Measurements from ENCODE around the gene MESP2.

MESP2 gene

DNA sequence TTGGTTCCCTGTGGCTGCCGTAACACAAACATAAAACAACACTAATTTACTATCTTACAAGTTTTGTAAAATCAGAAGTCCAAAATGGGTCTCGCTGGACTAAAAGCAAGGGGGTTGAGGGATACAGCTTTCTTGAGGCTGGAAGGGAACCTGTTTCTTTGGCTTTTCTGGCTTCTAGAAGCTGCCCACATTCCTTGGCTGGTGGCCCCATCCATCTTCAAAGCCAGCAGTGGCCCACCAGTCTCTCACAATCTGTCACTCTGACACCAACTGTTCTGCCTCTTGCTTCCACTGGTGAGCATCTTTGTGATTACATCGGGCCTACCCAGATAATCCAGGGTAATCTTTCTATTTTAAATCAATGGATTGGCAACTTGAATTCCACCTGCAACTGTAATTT lies 39.6 kb downstream of the MESP2 start:
- no peak for DNase-seq (ENCODE audit: low read depth in 2 of 2)

DNA sequence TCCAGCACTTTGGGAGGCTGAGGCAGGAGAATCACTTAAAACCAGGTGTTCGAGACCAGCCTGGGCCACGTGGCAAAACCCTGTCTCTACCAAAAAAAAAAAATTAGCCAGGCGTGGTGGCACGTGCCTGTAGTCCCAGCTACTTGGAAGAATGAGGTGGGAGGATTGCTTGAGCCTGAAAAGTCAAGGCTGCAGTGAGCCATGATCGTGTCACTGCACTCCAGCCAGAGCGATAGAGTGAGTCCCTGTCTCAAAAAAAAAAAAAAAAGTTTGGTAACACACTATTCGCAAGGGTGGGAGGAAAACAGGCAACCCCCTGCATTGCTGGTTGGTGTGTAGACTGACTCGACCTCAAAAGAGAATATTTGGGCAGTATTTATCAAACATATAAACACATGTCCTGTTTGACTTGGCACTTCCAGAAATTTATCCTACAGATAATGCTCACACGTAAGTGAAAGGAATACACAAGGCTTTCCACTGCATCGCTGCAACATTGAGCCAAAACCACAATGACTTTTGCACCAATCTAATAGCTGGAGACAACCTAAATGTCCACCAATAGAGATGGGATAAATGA lies 41.7 kb downstream of the MESP2 start:
- no peak for DNase-seq (ENCODE audit: low read depth in 2 of 2)

DNA sequence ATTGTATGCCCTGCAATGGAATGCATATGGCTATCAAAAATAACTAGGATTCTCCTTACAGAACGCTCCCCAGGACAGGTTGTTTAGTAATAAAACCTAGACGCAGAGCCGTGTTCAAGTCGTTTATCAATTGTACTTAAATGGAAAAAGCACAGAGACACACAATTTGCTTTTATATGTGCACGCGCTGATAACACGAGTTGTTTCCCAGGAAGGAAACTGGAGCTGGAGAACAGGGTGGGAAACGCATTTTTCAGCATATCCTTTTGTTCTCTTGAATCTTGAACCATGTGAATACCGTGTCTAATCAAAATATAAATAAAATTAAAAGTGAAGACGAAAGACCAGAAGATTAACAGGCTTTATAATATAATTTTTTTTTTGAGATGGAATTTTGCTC lies 42.2 kb downstream of the MESP2 start:
- no peak for DNase-seq (ENCODE audit: low read depth in 2 of 2)

DNA sequence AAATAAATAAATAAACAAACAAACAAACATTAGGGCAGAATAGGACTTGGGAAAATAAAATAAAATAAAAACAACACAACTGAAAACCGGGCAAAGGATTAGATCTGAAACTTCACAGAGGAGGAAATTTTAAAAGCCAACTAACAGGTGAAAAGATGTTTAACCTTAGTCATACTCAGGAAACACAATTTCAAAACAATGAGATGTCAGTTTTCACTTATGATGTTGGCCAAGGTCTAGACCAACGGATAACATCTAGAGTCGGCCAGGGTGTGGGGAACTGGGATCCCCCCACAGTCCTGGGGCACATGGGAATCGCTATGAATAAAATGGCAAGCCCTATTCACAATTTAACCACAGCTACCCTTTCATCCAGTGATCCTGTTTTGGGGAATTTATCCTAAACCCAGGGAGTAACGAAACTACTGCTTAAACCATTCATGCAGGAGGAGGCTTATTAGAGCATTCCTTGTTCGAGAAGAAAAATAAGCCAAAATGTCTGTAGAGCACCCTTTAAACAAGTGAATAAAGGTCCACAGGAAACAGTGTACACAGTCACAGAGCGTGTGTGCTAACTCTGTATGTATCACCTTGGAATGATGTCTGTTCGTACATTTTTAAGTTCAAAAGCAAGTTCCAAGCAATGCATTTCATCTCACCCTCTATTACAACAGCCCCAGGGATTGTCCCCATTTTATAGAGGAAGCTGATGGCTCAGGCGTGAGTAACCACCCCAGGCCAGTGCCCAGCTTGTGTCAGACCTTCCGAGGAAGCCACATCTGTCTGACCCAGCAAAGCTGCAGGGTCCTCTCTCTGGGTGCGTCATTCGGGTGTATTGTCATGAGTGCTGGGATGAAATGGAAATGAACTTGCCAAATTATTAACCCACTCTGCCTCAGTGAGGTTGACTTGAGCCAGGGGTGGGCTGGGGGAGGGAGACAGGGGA lies 44.8 kb downstream of the MESP2 start:
- no peak for DNase-seq (ENCODE audit: low read depth in 2 of 2)

DNA sequence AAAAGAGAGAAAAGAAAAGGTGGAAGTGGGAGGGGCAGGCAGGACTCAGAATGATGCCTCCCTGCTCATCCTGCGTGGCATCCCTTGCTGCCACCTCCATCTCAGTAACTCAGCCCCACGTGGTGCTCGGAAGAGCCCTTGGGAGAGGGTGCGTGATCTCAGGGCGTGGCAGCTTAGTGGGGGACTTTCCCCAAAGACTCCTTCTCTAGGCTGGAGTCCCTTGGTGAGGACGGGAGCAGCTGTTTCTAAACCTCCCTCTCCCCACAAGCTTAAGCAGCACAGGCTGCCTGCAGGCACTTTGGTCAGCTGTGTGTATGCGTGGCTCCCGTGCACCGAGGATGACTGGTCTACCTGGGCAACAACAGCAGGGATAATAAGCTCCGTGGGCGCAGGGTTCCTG lies 45.9 kb downstream of the MESP2 start:
- DNase-seq (ENCODE audit: low read depth in 2 of 2), result no peak

DNA sequence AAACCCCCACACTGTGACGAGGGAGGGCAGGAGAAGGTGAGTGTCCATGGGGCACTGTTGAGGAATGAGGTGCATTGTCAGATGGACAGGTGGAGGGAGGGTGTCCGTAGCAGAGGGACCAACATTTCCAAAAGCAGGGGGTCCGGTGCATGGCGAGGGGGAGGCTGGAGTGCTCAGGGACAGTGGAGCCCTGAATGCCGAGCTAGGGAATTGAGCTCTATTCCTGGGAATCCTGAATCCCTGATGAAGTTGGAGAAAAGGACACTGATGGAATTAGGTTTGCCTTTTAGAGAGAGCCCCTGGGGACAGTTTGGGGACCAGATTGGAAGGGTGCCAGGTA lies 46.4 kb downstream of the MESP2 start:
- no peak for DNase-seq (ENCODE audit: low read depth in 2 of 2)

DNA sequence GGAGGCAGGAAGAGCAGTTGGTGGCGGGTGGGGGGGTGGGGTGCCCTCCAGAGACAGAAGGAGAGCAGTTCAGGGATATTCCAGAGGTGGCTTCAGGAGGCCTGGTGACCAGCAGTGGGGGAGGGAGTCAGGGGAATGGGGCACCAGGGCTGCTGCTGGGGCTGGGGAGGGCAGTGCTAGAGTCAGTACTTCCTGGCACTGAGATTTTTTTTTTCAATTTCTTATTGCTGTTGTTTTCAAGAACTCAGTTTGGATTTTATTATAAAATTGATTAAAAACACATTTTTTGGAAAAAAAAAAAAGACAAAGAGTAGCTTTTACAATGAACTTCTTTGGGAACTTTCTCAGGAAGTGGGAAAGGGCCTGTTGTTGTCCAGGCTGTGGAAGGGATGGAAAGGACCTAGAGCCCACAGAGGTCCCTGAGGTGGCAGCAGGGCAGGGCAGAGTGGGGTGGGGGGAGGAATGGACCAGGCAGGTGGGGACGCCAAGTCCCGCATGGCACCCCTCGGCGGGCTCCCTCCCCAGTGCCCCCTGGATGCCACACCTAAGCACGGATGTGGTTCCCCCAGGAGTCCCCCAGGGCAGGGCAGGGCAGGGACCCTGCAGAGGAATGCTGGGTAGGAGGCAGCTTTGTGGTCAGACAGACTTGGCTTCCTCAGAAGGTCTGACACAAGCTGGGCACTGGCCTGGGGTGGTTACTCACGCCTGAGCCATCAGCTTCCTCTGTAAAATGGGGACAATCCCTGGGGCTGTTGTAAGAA lies 47.0 kb downstream of the MESP2 start:
- no peak for DNase-seq (ENCODE audit: low read depth in 2 of 2)

DNA sequence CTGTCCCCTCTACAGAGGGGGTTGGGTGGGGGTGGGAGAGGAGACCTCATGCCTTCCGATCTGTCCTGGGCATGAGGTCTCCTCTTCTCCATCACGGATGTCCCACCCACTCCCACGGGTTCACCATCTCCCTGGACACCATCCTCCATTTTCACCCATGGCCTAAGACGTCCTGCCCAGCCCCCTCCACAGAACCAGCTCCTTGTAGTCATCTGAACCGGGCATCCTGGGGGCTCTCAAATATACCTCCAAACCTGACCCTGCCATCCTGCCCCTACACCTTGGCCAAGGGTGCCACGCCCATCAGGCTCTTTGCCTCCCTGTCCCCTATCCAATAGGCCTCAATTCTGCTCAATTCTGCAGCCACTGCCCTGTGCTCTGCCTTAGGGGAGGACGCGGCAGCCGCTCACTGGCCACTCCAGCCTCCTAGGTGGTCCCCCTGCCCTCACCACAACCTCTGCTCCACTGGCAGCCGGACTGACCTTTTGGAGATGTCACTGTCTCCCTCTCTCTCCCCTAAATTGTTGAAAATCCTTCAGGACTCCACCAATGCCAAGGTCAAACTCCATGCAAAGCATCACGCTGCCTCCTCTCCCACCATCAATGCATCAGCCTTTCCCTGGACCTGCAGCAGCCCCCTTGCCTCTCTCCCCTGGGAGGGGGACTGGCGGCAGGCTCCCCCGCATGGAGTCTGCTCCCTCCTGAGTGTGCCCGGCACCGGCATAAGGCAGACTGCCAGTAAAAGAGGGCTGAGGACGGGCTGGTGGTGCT lies 47.9 kb downstream of the MESP2 start:
- no peak for DNase-seq (ENCODE audit: low read depth in 2 of 2)

DNA sequence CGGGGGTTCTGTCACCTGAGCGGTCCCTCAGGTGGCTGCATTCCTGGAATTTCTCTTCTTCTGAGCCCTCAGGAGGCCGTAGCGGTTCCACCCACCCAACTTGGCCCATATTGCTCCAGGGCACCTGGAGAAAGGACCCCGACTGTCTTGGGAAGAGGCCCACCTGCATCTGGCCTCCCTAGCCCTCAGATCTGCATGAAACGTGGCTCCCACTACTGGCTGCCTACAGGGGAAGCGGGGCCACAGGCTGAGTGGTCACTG lies 48.4 kb downstream of the MESP2 start:
- no peak for DNase-seq (ENCODE audit: low read depth in 2 of 2)

DNA sequence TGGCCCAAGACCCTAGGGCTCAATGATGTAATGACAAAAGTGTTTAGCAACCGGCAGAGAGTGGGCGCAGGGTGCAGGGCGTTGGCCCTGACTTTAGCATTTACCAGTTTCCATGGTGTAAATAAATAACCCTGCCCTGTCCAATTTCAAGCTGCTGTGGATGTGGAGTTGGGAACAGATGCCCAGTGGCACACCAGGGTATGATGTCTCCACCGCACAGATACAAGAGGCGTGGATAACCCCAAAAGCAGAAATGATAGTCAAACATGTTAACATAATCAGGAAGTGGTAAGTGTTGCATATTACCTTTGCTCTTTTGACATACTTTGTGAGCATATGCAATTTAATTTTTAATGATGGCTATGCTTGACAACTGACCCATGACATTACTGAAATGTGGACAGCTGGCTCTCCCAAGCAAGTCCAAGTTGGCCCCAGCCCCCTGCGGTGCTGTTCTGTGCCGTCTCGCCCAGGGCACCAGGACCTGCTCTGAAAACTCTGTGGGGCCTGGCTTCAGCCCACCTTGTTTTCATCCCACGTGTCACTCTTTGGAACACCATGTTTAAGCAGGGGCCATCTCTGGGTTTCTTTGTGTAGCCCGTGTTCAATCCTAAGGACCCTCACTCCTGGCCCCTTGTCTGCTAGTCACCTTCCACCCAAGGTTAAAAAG lies 49.3 kb downstream of the MESP2 start:
- no peak for DNase-seq (ENCODE audit: low read depth in 2 of 2)

DNA sequence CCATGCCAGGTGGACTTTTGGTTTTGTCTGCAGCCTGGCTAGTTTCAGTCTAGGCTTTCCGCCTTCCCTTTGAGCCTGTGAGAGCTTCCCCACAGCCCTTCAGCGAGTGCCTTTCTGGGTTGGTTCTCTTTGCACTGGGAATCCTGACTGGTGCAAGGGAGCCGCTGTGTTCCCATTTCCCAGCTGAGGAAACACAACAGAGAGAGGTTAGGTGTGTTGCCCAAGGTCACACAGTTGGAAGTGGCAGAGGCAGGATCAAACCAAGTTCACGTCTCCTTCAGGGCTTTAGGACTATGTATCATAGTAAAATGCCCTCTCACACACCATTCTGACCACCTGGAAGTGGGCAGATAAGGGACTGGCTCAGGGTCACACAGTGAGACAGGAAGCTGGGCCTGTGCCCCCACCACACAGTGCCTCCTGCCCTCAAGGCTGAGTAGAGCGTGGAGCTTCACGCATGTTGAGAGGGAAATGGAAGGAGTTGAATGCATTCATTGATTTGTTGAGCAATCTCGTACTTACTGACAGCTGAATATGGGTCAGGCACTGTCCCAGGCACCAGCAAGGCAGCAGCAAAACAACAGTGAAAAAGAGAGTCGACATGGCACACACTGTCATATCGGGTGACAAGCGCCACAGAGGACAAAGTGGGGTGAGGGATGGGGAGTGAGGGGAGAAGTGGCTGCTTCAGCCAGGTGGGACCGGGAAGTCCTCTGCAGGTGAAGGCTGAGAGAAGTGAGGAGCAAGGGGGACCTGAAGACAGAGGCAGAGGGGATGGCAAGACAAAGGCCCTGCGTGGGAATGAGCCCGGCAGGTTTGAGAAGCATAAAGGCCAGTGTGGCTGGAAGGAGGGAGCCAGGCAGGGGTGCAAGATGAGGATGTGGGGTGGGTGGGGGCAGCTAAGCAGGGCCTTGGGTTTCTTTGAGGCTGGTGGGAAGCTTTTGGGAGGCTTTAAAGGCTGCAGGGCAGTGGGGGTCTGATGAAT lies 50.8 kb downstream of the MESP2 start:
- DNase-seq (ENCODE audit: low read depth in 2 of 2), result no peak

DNA sequence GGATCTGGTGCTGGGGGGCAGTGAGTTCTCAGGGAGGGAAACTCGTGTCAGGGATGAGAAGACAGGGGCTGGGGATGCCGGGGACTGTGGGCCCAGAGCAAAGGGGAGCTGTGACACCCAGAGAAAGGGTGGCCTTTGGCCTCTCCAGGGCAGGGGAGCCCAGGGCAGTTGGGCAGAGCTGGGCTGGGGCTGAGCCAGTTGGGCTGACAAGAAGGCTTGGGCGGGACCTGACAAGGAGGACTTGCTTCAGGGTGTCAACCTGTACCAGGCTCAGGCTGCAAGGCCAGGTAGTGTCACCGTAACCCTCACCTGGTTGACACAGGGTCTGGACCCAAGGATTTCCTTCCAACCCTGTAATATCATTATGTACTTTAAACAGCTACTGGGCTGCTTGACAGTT lies 51.7 kb downstream of the MESP2 start:
- DNase-seq (ENCODE audit: low read depth in 2 of 2), result no peak
